Stimulated activated naive CD4-positive, alpha-beta T cell treated with Interleukin-2 at 50 U/mL for 16 hours (primary cell): ENCODE measurements around the gene PIK3R4.

ENCODE experiments used
- DNase-seq: peaks from one replicate; lab custom pipeline; 2025; lab: John Stamatoyannopoulos, UW

The PIK3R4 gene

DNA sequence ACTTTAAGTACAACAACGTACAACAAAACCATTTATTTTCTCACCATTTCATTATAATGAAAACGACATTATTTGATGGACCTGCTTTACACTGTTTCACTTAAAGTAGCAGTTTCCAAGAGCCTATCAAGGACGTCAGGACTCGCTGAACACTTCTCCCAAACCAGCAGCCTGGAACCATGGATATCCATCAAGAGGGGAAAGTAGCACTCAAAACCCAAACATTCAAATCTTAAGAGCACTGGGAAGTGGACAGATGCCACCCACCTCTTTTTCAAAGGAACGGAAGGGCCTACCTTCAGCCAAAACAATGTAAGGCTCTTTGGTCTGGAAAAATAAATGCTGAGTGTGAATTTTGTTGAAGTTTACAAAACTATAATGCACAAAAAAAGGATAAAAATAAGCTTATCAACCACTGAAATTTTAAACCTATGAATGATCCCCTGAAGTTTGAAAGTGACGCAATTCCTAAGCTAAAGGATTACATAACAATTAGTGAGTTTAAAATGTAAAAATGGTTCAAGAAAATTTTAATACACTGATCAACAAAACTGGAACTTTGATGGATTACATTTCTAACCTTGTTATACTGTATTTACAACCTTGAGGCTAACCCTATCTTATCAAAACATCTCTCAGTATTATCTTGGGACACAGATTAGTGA, 4.6 kb downstream of the PIK3R4 start:
- DNase-seq, result no peak

DNA sequence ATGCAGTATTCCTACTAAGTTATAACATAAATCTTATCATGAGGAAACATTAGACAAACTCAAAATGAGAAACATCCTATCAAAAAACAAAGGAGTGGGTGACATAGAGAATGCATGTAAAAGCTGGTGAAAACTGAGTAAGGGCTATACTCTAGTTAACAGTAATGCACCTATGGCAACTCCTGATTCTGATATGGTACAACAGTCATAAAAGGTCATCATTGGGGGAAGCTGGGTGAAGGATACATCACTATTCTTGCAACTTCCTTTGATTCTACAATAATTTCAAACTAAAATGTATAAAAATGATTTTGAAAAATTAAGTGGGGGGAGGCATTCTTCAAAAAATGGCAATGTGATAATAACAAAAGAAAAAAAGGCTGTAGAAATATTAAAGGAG, 6.8 kb downstream of the PIK3R4 start:
- DNase-seq, result no peak

DNA sequence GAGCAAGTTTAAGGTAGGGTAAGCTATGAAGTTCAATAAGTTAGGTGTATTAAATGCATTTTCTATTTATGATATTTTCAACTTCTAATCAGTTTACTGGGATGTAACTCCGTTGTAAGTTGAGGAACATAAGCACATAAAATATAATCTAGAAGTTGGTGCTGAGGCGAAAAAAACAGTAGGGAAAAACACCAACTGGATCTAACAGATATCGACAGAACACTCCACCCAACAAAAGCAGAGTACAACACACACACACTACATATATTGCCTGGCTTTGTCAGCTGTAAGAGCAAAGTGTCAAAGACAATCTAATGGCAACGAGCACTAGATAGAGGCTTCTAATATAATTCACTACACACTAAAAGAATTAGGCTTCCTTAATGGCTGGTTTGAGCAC, 8.4 kb downstream of the PIK3R4 start:
- DNase-seq, result no peak

DNA sequence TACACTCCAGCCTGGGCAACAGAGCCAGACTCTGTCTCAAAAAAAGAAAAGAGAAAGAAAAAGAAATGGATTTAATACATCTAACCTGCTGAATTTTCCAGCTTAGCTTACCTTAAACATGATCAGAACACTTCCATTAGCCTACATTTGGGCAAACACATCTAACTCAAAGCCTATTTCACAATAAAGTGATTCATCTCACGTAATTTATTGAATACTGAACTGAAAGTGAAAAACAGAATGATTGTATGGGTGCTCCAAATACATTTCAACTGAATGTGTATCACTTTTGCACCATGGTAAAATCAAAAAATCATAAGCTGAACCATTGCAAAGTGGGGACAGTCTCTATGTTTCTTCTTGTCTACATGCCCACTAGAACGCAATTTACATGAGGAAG, 9.0 kb downstream of the PIK3R4 start:
- no peak for DNase-seq

DNA sequence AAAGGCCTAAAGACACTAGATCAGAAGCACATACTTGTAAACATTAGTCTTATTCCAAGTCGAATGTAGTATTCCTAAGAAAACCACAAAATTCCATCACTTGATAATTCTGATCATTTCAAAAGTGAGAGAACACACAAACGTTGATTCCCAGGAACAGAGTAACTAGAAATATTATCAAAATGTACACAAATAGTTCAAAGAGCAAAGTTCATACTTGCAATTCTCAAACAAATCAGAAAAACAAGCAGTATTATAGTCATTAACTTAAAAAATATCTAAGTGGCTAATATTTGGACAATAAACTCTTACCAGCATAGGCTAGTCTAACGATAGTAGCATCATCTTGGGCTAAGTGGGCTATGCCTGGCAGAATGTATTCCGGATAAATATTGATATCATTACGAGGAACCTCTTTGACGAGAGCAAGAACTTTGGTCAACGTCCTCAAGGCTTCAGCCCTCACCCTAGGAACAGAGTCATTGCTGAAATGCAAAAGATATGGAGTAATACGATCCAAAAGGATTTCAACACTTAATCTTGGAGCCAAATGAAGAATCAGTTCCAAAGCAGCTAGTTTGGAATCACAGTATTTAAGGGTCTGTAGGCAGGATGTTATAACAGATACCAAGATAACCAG, 13.3 kb downstream of the PIK3R4 start:
- no peak for DNase-seq

DNA sequence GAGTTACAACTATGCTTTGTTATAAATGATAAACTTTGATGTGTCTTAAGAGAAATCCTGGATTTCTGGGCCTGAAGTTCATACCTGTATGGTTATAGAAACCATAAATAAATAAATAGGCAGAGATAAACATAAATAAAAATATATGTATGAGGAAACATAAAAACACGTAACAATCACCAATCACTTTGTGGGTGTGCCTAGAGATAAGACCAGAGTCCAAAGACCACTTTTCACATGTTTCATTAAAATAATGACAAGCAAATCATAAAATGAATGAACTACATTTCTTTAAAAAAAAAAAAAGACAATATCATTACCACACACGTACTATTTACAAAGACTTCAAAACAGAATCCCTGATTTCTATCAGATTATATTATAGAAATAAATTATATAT, 14.1 kb downstream of the PIK3R4 start:
- no peak for DNase-seq

DNA sequence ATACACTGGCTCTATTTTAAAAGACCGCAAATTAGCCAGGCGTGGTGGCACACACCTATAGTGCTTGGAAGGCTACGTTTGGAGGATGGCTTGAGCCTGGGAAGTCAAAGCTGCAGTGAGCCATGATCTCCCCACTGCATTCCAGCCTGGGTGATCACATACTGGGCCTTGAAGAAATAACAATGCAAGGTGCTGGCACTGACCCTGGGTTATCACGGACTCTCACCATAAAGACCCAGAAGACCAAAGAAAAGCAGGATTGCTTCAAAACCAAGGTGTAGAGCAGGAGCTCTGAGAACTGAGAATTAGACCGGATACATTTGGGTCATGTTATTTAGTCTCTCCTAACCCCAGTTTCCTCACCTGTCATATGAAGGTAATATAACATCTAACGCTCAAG, 14.8 kb downstream of the PIK3R4 start:
- DNase-seq, result no peak

DNA sequence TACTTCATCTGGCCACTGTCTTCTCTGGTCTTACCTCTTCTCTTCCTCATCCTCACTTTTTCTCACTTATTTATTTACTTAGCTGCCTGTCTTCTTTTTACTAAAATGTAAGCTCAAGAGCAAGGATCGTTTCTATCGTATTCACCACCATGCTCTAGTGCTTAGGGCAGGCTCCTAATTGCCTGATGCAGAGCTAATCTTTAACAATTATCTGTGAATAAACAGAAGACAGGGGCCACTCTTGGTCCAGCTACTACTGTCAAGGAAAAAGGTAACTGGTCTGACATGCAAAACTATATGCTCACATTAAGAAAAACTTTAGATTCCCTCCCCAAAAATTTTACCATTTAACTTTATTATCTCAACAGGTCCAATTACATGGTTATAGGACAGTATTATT, 17.5 kb downstream of the PIK3R4 start:
- no peak for DNase-seq

DNA sequence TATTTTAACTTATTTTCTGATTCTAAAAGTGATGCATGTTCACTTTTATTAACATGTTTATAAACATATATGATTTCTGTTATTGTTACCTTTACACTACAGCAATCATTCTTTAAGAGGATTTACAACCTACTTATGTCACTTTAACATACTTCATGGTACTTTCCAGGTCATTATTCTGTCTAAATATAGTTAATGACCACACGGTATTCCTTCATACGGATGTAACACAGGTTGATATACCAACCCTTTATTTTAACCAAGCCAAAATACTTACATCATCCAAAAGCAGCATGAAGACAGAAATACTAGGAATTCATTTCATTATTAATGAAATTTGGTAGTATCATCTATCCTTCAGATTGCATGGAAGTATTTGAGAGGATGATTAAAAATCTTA, 18.6 kb downstream of the PIK3R4 start:
- DNase-seq, result no peak

DNA sequence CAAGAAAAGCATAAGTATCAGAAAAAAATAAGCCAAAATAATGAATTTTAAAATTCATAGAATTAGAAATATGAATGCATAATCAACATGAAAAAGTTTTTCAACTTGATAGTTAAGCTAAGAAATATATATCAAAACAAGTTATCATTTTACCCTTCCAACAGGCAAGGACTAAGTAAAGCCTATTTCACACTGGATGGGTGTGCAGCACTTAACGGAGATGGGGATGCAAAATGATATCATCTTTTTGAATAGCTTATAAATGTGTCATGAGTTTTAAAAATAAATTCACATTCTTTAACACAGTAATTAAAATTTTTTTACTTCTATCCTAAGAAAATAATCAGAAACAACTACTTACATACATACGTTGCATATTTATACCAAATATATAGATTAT, 20.9 kb downstream of the PIK3R4 start:
- DNase-seq, result no peak

DNA sequence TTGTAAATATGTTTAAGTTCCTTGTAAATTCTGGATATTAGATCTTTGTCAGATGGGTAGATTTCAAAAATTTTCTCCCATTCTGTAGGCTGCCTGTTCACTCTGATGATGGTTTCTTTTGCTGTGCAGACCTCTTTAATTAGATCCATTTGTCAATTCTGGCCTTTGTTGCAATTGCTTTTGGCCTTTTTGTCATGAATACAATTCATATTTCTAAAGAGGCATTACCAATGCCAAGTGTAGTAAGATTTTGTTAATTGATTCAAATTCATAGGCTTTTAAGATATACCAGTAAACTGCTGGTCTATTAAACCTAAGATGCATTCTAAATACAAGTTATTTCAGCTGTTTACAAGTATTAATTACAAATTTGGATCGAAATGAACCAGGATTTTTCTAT, 31.0 kb downstream of the PIK3R4 start:
- DNase-seq, result no peak

DNA sequence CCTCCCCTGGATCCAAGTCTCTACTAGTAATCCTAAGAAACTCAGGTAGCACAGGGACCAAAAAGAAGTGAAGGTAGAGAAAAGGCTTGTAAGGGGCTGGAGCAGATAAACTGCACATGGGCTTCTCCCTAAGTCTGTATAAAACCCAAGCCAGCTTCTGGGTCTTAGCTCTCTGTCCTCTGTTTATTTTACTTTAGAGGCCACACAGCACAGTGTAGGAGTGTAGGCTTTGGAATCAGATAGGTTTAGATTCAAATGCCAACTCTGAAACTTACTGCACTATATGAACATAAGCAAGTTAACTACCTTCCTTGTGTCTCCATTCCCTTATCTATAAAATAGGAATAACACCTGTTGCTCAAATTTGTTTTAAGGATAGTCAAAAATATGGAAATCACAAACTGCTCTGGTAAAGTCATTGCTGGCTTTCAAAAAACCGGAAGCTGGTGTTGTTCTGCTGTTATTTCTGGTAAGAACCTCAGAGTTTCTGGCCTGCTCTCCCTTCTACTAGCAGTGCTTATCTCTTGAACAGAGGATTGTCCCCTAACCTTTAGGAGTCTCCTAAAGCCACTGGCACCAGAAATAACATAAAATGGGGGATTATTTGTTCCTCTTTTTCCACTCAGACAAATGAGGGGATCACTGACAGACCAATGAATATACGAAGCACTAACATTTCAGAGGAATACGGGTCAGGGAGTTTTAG, 33.8 kb downstream of the PIK3R4 start:
- DNase-seq, result no peak

DNA sequence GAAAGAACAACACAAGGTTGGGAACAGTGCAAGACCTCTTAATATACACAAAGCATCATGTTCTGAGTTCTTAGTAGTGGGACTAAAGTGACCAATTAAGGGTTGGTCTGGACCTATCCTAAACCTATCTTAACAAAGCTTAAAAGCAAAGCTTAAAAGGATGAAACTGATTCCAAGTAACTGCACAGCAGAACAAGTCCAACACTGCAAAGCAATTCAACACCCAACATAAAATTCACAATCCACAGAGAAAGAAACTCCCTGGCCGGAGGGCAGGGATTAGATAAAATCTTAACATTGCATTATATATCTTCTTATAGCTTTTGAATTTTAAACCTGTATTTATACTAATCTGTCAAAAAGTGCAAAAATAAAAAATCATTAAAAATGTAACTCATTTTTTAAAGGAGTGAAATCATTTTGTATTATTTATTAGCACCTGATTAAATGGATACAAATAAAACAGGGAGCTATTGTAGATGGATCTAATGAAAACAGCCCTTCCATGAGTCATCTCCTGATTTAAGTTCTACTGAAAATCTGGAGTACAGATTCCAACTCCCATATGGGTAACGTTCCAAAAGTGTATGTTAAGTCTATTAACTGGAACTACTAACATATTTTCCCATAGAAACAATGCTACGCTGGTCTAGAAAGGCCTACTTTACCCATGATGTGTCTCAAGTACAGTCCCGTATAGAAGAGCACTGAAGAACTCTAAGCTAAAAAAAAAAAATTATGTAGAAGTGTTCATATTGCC, 34.9 kb downstream of the PIK3R4 start:
- no peak for DNase-seq

DNA sequence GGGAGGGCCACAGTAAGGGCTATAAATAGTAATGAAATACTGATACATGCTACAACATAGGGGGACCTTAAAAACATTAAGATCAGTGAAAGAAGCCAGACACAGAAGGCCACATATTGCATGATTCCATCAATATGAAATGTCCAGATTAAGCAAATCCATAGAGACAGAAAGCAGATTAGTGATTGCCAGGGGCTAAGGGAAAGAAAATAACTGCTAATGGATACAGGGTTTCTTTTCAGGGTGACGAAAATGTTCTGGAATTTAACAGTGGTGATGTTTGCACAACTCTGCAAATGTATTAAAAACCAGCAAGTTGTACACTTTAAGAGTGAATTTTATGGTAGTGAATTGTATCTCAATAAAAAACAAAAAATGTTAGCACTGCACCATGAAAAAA, 37.0 kb downstream of the PIK3R4 start:
- no peak for DNase-seq

DNA sequence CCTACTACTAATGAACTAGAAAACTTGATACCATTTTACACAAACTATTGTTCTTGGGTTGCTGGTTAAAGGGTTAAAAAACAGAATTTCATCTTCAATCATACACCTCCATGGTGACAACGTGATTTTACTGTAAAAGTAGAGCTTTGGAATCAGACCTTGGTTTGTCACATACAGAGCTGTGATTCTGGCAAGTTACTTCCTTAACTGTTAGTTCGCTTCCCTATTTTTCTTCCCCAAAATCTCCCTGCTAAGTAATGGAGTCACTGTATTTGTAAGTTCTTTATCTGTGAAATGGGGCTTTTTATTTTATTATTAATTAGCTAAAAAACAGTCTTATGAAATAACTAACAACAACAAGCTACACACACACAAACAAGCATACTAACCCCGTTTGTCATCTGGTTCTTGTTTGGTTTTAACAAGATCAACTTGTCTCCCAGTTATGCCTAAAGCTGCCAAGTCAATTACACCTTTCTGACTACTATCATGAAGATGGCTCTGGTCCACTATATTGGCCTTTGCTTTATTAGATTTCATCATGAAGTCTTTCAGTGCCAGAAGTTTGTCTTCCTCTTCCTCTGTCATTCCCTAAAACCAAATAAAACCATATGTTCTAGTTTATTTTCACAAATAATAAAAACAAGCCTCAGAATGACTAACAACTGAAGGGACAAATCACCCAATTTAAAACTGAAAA, 38.6 kb downstream of the PIK3R4 start:
- DNase-seq, result no peak

DNA sequence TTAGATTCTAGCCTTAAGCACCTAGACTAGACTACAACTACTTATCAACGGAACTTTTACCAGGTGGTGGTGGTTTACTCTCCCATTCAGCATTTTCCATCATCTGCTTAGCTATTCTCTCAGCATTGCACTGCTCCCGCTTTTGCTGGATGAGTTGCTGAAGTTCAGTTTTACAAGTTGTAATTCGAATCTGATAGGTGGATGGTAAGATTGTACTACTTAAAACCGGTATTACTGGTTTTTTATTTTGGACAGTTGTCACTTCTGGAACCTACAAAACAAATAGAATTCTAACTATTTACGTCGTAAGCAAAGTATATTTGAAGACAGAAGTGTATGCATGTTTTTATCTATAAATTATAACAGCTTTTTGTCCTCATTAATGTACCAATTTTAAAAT, 41.1 kb downstream of the PIK3R4 start:
- DNase-seq, result no peak

DNA sequence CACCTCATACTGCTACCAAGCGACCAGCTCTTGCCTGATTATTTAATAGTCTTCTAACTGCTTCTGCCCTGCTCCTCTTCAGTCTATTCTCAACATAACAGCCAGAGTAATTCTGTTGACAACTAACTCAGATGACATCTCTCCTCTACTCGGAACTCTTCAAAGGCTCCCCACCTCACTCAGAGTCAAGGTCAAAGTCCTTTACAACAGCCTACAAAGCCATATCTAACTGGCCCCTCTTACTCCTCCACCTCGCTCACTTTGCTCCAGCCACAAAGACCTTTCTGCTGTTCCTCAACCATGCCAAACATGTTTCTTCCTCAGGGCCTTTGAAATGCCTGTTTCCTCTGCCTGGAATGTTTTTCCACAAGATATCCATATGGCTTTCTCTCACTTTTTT, 43.6 kb downstream of the PIK3R4 start:
- no peak for DNase-seq

DNA sequence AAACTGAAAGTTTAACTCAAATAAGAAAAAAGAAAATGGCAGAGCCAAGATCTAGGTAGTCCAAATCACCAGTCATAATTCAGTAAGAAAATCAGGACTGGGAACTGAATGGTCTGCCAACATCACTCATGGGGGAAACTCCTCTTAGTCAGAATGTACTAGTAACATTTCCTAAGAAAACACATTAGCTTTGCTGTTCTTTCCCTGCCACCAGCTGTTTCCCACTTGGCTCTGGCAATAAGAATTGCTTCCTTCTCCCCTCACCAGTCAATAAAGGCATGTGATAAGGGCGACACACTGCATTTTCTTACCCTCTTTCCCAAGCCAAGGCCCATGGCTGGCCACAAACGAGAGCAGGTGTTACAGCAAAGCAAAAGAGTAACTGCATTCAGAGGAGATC, 46.1 kb downstream of the PIK3R4 start:
- DNase-seq, result no peak

DNA sequence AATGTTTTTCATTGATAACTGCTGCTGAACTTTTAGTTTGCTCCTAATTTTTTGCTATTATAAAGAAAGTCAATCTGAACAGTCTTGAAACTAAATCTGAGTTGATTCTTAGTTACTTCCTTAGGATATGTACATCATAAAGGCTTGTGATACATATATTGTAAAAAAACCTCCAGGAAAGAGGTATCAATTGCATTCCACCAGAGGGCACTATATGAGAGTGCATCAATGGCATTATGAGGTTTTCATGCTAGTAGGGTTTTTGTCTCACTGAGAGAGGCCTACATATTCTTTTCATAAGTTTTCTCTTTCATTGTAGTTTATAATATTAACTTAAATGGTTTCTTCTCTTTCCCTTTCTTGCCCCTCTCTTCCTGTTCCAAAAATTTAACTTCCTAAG, 46.9 kb downstream of the PIK3R4 start:
- DNase-seq, result no peak

DNA sequence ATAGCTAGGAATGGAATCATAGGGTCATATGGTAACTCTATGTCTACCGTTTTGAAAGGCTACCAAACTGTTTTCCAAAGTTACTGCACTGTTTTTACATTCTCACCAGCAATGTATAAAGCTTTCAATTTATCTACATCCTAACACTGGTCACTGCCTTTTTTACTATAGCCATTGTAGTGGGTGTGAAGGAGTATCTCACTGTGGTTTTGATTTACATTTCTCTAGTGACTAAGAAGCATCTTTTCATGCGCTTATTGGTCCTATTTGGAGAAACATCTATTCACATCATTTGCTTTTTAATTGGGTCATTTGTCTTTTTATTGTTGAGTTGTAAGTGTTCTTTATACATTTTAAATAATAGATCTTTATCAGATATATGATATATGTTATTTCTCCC, 53.3 kb downstream of the PIK3R4 start:
- DNase-seq, result no peak

DNA sequence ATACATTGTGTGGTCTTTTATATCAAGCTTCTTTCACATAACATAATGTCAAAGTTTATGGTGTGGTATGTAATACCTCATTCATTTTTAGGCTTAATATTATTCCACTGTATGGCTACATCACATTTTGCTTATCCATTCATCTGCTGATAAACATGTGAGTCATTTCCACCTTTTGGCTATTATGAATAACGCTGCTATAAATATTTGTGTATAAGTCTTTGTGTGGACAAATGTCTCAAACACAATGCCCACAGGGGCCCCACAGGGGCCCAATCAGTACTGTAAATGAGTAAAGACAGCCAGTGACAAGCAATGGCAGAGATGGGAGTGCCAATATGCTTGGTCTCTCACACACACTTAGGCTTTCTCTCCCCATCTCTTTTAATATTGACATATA, 54.2 kb downstream of the PIK3R4 start:
- no peak for DNase-seq
